Measurements from ENCODE around the gene RIMBP2.

The RIMBP2 gene

DNA sequence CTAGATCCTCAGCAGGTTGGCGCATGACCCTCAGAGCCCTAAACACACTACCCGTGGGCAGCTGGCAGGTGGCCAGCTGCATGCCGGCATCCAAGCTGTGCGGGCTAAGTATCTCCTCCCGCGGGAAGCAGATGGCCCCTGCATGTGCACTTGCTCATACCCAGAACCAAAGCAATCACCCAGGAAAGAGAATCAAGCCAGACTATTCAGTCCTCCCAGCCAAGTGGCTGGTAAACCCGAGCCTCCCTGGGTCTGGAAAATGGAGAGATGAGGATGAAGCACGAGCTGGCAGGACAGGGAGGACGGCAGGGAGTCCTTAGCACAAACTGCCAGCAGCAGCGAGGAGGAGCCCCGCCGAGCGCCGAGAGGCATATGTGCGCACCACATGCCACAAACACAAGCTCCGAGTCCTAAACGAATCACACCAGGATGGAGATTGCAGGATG lies 139.7 kb downstream of the RIMBP2 start:
- FAIRE-seq: no peak
- DNase-seq (ENCODE audit: low spot score): no peak

DNA sequence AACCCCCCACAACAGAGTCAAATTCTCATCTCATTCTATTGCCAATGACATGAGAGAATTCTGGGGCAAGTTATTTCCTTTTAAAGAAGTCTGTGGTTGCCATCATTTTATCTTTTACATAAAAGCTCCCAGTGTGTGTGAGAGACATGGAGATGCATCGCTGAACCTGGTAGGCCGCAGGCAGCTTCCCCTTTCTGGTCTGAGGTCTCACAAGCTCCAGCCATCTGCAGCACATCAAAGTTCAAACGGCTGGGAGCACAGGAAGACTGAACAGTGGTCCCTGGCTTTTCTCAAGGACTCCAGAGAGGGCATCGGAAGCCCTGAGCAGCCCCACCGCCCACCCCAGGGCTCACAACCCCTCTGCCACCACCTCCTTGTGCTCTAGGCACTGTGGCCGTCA lies 141.7 kb downstream of the RIMBP2 start:
- no peak for FAIRE-seq

DNA sequence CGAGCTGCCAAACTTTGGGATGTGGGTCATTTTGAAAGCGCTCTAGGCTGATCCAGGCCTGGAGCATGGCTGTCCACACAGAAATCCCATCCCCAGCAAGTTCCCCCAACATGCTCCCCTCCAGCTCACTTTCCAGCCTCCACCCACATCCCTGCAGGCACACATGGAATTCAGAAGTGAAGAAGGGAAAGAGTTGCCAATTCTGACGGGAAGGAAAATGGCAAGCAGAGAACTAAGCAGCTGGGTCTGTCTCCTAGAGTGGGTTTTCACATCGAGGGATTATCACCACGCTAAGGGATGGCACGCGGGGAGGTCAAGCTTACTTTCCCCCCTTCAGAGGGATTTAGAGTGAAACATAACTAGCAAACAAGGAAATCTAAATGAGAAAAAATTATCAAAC lies 142.3 kb downstream of the RIMBP2 start:
- FAIRE-seq: no peak

More for the DNA sequence above, 141.7 kb downstream of the RIMBP2 start:
- DNase-seq (ENCODE audit: low spot score): no peak

DNA sequence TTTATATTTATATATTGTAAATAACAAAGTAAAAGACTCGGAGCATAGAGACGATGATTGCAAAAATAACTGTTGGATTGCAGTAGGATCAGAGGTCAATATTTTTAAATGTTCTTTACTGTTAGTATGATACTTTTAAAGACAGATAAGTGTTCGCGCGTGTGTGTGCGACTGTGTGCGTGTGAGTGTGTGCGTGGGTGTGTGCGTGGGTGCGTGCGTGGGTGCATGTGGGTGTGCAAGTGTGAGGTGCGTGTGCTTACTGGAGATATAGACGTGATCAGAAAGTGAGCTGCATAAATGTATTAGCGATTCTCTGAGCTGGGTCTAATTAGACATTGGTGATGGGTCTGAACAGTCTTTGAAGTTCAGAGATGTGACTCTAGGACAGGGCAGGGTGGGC lies 142.9 kb downstream of the RIMBP2 start:
- no peak for DNase-seq (ENCODE audit: low spot score)
- no peak for FAIRE-seq

More for the DNA sequence above, 142.3 kb downstream of the RIMBP2 start:
- DNase-seq (ENCODE audit: low spot score): no peak

DNA sequence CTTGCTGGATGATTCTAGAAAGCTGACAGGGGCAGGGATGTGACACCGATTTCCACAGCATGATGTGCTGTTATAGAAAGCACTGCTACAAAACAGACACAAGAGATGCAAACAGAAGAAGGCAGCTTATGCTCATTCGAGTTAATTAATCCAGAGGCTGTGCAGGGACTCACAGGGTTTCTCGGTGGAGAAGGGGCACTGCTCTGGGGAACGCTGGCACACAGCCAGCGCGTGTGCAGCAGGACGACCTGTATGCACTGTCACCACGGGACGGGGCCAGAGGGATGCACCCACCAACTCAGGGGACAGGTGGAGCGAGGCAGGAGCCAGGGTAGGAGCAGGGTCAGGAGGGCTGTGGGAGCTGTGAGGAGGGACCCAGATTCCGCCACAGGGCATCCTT lies 143.5 kb downstream of the RIMBP2 start:
- FAIRE-seq (no peak), DNase-seq (ENCODE audit: low spot score) (no peak)

DNA sequence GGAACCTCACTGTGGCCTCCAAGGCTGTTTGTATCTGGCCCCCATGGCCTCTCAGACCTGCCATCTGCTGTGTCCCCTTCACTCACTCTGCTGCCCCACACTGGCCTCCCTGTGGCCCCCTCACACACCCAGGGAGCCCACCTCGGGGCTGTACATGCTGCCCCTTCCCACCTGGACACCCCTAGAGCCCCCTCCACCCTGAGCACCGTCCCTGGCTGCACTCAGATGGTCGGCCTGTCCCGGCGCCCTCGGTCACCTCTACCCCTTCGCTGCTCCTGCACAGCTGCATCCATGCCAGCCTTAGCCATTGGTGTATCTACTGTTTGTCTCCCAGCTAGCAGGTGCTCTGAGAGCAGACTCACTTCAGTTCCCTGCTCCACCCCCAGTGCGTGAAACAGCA lies 144.4 kb downstream of the RIMBP2 start:
- DNase-seq (ENCODE audit: low spot score) (no peak), FAIRE-seq (no peak)

DNA sequence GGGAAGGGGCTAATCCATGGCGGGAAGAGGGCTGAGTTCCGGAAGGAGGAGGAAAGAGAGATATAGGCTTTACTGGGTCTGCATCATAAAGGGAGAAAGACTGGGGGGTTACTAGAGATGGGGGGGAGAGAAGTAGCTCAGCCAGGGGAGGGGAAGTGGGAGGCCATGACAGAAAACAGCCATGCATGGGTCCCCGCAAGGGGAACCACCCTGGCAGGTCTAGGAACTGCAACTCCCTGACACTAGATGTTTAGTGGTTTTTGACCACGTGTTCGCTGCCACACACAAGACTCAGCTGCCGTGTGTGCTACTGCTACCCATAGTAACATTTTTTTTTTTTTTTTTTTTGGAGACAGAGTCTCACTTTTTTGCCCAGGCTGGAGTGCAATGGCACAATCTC lies 145.0 kb downstream of the RIMBP2 start:
- DNase-seq (ENCODE audit: low spot score) (no peak), FAIRE-seq (no peak)

DNA sequence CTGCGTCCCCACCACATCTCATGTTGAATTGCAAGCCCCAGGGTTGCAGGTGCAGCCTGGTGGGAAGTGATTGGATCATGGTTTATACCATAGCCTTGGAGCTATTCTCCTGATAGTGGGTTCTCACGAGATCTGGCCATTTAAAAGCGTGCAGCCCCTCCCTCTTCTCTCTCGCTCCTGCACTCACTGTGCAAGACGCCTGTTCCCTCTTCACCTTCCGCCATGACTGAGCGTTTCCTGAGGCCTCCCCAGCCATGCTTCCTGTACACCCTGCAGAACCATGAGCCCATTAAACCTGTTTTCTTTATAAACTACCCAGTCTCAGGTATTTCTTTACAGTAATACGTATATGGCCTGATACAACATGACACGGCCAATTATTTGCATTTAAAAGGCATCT lies 146.6 kb downstream of the RIMBP2 start:
- DNase-seq (ENCODE audit: low spot score) (no peak), FAIRE-seq (no peak)

DNA sequence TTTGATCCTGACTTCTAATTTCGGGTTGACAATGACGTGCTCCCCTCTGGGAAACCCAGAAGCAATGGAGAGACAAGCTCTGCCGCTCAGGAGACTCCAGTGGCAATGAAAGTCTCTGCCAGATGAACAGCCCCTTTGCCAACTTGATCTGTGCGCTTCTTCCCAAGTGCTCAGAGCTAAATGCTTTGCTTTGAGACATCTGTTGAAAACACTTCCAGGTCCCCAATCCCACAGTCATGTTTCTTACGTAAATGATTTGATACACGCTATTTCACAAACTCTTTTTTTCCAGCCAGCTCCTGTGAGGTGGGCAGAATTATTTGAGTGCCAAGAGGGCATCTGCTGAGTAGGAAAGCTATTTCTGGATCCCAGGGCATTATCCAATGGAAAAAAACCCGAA lies 147.6 kb downstream of the RIMBP2 start:
- FAIRE-seq (no peak), DNase-seq (ENCODE audit: low spot score) (no peak)

DNA sequence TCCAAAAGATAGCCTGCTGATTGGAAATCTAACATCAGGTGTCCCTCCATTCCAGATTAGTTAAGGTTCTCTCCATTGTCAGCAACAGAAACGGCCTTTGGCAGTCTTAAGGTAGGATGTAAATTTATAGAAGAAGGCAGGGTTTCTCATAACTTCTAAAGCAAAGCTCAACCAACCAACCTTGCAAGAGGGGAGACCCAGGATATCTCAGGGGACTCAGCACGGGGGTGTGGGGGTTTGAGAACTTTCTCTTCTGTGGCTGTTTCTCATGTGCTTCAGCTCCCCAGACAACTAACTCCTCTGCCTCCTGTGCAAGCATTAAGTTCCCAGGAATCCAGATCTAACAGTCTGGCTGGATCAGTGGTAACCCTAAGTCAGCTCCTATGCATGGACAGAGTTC lies 148.1 kb downstream of the RIMBP2 start:
- no peak for FAIRE-seq
- no peak for DNase-seq (ENCODE audit: low spot score)

DNA sequence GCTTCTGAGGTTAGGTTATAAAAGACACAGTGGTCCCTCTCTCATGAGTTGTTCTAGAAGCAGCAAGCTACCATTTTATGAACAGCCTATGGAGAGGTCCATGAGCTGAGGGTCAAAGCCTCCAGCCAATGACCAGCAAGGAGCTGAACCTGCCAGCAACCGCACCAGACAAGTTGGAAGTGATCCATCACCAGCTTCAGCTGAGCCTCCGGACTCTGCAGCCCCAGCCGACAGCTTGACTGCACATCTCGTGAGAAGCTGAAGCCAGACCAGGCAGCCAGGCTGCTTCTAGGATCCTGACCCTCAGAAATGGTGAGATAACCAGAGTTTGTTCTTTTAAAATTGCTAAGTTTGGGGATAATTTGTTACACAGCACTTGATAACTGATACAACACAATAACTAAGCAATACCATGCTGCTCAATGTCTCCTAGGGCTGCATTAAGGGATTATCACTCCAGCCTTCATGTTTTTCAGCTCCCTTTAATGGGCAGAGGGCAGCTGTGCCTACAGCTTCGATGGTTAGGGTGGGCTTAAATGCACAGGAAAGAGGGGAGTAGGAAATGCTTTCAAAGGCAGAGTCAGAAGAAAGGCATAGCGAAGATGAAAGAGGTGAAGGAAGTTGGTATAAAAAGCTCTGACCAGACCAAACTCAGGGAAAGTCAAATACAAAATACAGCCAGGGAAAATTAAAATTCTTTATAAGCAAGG lies 149.5 kb downstream of the RIMBP2 start:
- no peak for DNase-seq (ENCODE audit: low spot score)
- FAIRE-seq: no peak

DNA sequence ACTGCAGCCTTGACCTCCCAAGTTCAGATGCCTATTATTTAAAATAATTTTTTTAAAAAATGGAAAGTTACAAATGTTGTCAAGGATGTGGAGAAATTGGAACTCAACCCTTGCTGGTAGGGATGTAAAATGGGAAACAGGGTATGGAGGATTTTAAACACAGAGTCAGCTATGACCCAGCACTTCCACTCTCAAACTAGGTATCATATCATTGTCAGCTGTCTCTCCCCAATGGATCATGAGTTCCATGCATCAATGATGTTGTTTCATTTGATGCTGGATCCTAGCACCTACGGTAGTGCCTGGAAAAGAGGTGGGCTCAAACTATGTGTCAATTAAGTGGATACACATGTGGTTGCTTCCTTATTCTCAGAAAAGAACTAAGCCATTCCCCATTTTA lies 150.9 kb downstream of the RIMBP2 start:
- DNase-seq (ENCODE audit: low spot score) (no peak), FAIRE-seq (no peak)

DNA sequence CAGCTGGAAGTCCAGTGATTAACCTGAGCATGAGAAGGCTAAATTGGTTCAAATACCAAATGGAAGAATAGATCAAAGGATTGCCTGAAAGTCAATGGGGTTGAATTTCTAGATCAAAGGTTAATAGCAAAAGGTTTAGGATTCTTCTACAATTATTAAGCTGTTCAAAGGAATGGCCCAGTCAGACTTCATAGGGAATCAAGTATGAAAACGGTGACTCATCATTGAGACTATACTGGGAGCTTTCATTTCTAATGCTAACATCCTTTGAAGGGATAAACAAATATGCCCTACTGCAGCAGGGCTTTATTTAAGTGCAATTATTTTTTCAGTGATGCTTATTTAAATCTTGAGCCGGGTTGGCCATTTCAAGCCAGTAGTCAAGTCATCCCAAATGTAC lies 152.8 kb downstream of the RIMBP2 start:
- no peak for DNase-seq (ENCODE audit: low spot score)
- no peak for FAIRE-seq

DNA sequence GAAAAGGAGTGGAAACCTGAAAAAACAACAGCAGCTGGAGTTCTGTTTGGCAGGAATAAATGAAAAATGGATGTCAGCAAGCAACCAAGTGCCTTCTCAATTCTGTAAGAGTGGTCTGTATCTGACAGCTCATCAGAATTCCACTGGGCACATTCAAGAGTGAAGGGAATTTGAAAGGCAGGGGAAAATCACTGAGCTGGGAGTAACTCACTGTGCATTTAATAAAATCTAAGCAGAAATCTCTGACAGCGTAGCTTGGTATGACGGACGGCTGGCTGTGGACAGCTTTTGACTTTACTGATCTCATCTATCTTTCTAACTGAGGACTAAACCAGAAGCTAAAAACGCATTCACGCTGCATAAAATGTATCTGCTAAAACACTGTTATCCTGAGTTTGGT lies 153.4 kb downstream of the RIMBP2 start:
- DNase-seq (ENCODE audit: low spot score) (no peak), FAIRE-seq (no peak)

DNA sequence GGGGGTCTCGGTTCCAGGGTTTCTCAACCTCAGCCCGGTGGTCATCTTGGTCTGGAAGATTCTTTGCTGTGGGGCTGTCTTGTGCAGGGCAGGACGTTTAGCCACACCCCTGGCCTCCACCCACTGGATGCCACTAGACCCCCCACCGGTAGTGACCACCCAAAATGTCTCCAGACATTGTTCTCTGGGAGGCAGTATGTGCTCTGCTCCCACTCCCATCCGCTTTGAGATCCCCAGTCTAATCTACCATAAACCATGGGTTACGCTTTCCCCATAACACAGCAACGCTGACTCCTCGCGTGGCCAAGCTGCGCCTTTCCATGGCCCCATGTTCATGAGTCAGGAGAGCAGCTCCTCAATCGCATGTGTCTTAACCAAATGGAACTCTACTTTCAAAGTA lies 155.8 kb downstream of the RIMBP2 start:
- FAIRE-seq (no peak), DNase-seq (ENCODE audit: low spot score) (no peak)

DNA sequence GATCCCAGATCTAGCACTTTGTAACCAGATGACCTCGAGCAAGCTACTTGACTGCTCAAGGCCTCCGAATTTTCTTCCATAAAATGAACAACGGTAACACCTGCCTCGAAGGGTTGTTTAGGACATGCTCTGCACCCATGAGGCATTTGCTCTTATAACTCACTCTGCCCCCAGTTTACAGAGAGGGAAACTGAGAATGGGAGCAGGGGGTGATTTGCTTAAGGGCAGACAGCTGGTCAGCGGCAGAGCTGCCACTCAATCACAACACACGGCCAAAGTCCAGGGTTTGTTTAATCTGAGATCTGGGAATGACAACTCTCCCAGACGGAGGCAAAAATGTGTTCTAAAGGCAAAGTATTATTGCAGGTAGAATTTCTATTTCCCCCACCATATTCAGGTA lies 156.3 kb downstream of the RIMBP2 start:
- no peak for FAIRE-seq

DNA sequence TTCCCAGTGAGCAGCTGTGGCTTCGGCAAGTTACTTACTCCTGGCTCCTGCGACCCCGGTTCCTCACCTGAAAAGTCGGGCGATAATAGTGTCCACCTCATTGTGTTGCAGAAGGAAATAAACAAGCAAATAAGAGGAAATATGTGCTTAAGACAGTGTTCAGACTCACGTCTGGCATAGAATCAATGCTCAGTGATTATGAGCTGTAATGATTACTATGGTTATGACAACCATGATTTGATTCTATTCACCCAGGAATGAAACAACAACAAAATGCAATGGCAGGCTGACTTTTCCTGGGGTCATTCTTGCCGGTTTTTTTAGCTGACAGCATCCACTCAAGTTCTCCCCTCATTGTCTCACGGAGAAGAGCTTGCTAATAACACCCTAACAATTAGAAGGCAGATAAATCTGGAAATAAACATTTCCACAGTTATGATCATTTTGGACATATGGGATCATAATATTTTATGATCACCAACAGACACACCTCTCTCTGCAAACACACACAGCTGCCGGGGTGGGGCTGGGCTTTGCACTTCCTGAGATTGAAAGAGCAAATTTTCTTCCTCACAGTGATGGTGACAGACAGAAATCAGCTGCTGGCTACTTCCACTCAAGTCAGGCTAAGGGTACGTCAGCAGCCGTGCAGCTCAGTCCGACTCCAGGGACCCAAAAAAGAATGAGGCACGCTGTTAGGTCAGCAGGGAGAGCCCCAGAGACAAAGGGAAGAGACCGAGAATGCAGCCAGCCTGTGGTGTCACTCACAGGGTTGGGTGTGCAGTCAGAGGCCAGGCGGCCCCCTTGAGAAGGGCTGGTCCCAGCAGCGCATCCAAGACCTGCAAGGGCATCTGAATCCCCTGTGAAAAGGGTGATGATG lies 158.0 kb downstream of the RIMBP2 start:
- FAIRE-seq: no peak

More for the DNA sequence above, 156.3 kb downstream of the RIMBP2 start:
- DNase-seq (ENCODE audit: low spot score): no peak

DNA sequence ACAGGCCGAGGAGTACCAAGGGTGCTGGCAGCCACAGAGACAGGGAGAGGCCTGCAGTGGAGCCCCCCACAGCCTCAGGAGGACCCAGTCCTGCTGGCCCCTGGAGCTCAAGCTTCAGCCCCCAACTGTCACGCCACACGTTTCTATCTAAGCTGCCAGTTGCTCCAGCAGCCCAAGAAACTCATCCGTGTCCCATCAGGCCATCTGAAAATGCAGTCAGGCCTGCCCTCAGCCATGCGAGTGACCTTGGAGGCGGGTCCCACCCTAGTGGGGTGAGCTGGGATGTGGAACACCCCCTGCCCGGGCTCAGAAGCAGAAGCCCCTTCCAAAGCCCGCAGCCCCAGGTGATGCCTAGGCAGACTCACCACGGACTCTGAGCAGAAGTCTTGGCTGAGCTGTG lies 158.9 kb downstream of the RIMBP2 start:
- no peak for DNase-seq (ENCODE audit: low spot score)
- no peak for FAIRE-seq

More for the DNA sequence above, 158.0 kb downstream of the RIMBP2 start:
- no peak for DNase-seq (ENCODE audit: low spot score)

DNA sequence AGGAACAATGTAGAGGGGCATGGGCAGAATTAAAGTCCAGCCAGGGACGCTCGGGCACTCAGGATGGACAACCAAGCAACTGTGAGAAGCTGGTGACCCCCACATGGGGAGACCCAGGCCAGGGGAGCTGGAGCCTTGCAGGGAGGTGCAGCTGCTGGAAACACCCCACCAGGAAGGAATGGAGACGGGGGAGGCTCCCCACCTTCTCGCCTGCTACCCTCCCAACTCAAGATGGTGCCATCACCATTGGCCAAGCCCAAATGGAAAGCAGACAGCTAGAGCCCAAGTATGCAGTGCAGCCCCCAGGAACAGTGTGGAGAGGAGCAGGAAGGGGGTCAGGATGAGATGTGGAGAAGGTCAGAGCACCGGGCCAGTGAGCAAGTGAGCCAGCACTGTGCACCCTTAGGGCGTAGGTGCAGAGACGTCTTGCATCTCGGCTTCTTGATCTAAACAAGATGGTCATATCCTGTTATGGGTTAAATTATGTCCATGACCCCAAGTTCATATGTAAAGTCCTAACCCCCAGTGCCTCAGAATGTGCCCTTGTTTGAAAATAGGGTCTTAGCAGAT lies 159.5 kb downstream of the RIMBP2 start:
- FAIRE-seq (no peak), DNase-seq (ENCODE audit: low spot score) (no peak)

DNA sequence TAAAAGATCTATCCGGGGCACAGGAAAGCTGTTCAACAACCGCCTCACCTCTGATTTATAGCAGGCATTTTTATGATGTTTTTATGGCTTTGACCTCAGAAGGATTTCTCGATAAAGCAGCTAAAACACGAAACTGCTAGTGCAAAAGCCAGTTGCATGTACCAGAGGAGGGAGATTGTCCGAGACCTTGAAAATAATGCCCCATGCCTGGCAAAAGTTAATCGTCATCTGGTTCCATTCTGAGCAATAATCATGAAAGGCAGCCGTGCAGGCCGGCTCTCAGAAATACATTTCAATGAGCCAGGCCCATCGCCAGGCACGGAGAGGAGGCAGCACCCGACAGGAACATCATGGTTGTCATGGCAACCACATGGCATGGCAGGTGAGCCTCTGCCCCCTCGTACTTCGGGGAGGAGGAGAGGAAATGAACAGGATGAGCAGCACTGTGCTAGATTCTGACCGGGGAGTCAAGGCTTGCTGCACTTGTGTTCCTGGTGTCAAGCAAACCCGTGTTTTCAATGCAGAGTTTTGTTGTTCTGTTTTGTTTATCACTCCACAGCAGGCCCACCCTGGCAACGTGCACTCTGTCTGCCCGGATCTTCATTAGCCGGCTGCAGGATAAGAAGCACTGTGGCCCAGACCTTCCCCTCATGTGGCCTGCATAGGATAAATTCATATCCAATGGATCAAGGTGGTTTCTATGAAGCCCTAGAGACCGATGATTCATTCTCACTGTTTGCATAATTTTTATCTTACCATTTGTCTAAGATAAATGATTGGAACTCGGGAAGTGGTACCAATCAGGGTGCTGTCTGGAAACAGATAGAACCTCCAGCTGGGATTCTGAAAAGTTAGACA lies 160.2 kb downstream of the RIMBP2 start:
- DNase-seq (ENCODE audit: low spot score) (no peak), FAIRE-seq (no peak)

DNA sequence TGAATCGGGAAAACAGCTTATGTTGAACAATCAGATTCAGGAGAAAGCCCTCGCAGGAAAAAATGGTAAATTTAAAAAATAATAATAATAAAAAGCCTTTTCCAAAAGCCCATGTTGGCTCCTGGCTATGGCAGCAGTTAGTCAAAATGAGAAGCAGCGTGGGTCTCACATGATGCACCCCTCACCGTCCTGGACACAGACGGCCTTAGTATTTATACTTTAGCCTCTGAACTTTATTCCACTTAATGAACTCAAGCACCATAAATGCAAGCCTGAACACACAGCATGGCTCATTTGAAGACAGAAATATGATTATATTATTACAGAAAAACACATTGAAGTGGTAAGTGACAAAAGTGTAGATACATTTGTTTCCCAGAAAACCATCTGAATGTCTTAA lies 160.9 kb downstream of the RIMBP2 start:
- DNase-seq (ENCODE audit: low spot score) (no peak), FAIRE-seq (no peak)

Measured in urothelium cell line (cell line).